ENCODE results near the gene SLFNL1. TPM values are rescaled to one million over a fixed set of nuclear protein-coding genes. Genes with fewer than 3 reads are reported as not detected.

SLFNL1 gene
- total RNA-seq, 6 experiments from 2014 or later: 0.06 to 0.27 (median 0.14) TPM; not detected in 3

GRCh38 chr1:41024953-41025352 is 3.4 kb upstream of the SLFNL1 start:
- peaks cover 0 to 10% (median 0%) of the 10 kb centered on the region in 4 donors for H3K36me3 ChIP-seq
- TF ChIP-seq, protein P1, sequence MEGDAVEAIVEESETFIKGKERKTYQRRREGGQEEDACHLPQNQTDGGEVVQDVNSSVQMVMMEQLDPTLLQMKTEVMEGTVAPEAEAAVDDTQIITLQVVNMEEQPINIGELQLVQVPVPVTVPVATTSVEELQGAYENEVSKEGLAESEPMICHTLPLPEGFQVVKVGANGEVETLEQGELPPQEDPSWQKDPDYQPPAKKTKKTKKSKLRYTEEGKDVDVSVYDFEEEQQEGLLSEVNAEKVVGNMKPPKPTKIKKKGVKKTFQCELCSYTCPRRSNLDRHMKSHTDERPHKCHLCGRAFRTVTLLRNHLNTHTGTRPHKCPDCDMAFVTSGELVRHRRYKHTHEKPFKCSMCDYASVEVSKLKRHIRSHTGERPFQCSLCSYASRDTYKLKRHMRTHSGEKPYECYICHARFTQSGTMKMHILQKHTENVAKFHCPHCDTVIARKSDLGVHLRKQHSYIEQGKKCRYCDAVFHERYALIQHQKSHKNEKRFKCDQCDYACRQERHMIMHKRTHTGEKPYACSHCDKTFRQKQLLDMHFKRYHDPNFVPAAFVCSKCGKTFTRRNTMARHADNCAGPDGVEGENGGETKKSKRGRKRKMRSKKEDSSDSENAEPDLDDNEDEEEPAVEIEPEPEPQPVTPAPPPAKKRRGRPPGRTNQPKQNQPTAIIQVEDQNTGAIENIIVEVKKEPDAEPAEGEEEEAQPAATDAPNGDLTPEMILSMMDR (IDR thresholded peaks at IDR 0.05): no peak
- no peak for TF ChIP-seq POLR2A (IDR thresholded peaks at IDR 0.05)
- no peak overlapping the region for H3K27ac ChIP-seq

GRCh38 chr1:41023279-41023990 is 1.9 kb upstream of the SLFNL1 start:
- intact Hi-C loops (cut with DNase I): loop anchor here in 1 of 2 donors (10.0 kb wide), 1 partner anchor 211 kb away; no protein-coding TSS in a partner anchor
- ATAC-seq (peak; percentile 22 to 57 (median 42)), DNase-seq (peak in 1 of 3 donors; percentile 22)
- Histone ChIP-seq H3K4me1 (no peaks in the 10 kb centered on the region), H3K9me3 (no peaks in the 10 kb centered on the region), H3K36me3 (peaks cover 0 to 9% (median 0%) of the 10 kb centered on the region in 4 donors), H3K27me3 (no peaks in the 10 kb centered on the region), H3K4me3 (no peak overlapping the region), H3K27ac (no peak overlapping the region)
- TF ChIP-seq POLR2A (IDR thresholded peaks at IDR 0.05): no peak
- TF ChIP-seq, protein P1 (IDR thresholded peaks at IDR 0.05): peak; percentile 24 to 32 (median 30)
- 93% methylated on average over 2 of the region's 5 CpGs for whole genome bisulfite sequencing (ENCODE audit: insufficient coverage, low coverage, low lambda C conversion rate, missing lambda C conversion rate)

More at GRCh38 chr1:41024953-41025352, 3.4 kb upstream of the SLFNL1 start:
- no peaks in the 10 kb centered on the region for H3K27me3 ChIP-seq
- 75% methylated on average over 2 of the region's 2 CpGs for WGBS (ENCODE audit: insufficient coverage, low coverage, low lambda C conversion rate, missing lambda C conversion rate)
- H3K4me1 ChIP-seq: no peaks in the 10 kb centered on the region
- no peak for ATAC-seq
- no peak for DNase-seq
- H3K9me3 ChIP-seq: no peaks in the 10 kb centered on the region
- intact Hi-C loops (cut with DNase I): loop anchor here in 1 of 2 donors (10.0 kb wide), 1 partner anchor 210 kb away; no protein-coding TSS in a partner anchor
- H3K4me3 ChIP-seq: no peak overlapping the region

DNA sequence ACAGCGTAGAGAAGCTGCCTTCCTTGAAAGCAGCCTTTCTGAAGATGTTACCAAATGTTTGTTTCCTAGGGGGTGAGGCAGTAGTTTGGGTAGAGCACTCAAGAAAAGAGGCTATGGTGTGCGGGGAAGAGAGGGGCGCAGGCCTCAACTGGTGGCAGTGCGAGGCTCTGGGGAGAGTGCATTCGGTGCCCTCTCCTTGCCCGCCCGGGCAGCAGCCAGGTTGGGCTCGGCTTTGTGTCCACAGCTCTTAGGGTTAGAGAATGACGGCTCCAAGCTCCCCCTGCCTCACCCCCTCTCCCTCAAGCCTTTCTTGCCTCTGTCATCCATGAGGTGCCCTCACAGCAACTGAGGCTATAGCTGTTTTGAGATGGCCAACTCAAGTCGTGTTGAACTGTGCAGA is 899 bp upstream of the SLFNL1 start:
- WGBS (ENCODE audit: insufficient coverage, low coverage, low lambda C conversion rate, missing lambda C conversion rate): no CpG with 5 or more reads among the region's 10 CpGs
- Histone ChIP-seq H3K4me1 (no peaks in the 10 kb centered on the region), H3K36me3 (peaks cover 0 to 10% (median 0%) of the 10 kb centered on the region in 4 donors), H3K27me3 (no peaks in the 10 kb centered on the region), H3K9me3 (no peaks in the 10 kb centered on the region), H3K4me3 (no peak overlapping the region), H3K27ac (no peak overlapping the region)
- TF ChIP-seq POLR2A (IDR thresholded peaks at IDR 0.05): no peak
- TF ChIP-seq, protein P1 (IDR thresholded peaks at IDR 0.05): no peak
- no peak for DNase-seq
- intact Hi-C loops (cut with DNase I): loop anchor here in 1 of 2 donors (10.0 kb wide), 1 partner anchor 212 kb away; no protein-coding TSS in a partner anchor
- no peak for ATAC-seq

DNA sequence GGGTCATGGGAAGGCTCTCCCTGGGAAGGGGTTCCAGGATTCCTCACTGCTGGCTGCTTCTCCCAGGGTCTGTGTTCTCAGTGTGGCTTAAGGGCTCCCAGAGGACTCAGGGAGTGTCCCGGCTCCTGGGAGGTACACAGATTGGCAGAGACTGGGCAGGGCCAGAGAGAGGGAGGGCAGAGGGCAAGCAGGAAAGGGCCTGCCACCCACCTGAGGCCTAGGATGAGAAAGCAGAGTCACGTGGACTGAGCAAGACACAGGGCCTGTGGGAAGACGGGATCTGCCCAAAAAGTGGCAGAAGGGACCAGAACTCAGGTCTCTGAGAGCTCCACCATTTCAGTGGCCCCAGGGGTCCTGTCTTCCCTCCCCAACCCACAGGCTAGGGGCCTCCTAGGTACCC is 871 bp downstream of the SLFNL1 start:
- Histone ChIP-seq H3K4me1 (no peaks in the 10 kb centered on the region), H3K4me3 (no peak overlapping the region), H3K27ac (no peak overlapping the region), H3K36me3 (peaks cover 0 to 20% (median 0%) of the 10 kb centered on the region in 4 donors), H3K27me3 (no peaks in the 10 kb centered on the region), H3K9me3 (no peaks in the 10 kb centered on the region)
- intact Hi-C loops (cut with DNase I): loop anchor here in 1 of 2 donors (10.0 kb wide), 1 partner anchor 214 kb away; no protein-coding TSS in a partner anchor
- WGBS (ENCODE audit: insufficient coverage, low coverage, low lambda C conversion rate, missing lambda C conversion rate): 82% methylated on average over 2 of the region's 3 CpGs
- TF ChIP-seq POLR2A (IDR thresholded peaks at IDR 0.05): no peak
- TF ChIP-seq, protein P1 (IDR thresholded peaks at IDR 0.05): no peak
- DNase-seq (no peak), ATAC-seq (peak; percentile 5 to 20 (median 8))
